HTR-8/SVneo (cell line): ENCODE data around the gene IFNGR1.
"Not testable (repeated sequence)": the region's sequence is repeated elsewhere in the genome, so short reads cannot be mapped to it uniquely, and the experiment has no call there.

Experiments
- DNase-seq: peaks from one replicate; pipeline ENCODE4 v3.0.0; 2011; ENCODE audit warnings: low spot score, mixed read lengths; ENCODE audit not compliant: insufficient read length
- FAIRE-seq: peaks from 2 replicates; lab custom pipeline; 2011; peaks lifted over from hg19 to GRCh38; lab: Jason Lieb, UNC

IFNGR1 gene

DNA sequence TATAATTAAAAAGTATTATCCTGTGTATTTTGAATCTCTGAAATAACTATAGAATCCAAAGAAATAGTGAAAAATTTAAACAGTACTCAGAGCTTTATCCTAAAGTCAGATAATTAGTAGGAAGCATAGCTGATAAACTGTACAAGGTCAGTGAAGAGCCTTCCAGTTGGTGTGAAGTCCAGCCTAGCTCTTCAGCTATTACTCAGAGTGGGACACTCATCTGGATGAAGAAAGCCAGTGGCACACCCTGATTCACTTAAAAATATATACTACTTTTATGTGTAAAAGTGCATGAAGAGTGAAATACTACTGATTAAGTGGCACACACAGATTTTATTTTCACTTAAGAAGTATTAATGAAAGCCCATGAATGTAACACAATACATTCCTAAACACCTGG lies 3.1 kb downstream of the IFNGR1 start:
- no peak for DNase-seq
- FAIRE-seq = no peak

DNA sequence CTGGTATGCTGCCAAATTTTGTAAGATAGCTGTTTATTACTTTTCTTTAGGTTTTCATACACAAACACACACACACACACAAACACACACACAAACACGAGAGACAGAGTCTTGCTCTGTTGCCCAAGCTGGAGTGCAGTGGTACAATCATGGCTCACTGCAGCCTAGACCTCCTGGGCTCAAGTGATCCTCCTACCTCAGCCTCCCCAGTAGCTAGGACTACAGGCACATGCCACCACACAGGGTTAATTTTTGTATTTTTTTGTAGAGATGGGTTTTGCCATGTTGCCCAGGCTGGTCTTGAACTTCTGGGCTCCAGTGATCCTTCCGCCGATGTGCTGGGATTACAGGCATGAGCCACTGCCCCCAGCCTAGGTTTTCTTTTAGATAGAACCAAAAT lies 3.6 kb downstream of the IFNGR1 start:
- not testable (repeated sequence) for FAIRE-seq, DNase-seq

DNA sequence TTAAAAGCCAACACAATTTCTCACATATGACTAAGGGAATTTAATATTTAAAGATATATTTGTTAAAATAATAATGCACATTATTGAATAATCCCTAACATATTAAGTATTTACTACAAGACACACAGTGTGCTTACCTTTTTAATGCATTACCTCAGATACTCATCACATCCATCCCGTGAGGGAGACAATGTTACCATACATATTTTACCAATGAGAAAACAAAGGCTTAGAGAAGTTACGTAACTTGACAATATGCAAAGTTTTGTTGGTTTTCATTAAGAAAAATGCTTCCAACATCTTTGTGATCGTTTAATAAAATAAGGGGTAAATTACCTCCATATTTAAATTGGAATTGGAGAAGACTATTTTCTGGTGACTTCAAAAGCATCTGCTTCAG lies 4.3 kb downstream of the IFNGR1 start:
- FAIRE-seq (no peak), DNase-seq (no peak)

DNA sequence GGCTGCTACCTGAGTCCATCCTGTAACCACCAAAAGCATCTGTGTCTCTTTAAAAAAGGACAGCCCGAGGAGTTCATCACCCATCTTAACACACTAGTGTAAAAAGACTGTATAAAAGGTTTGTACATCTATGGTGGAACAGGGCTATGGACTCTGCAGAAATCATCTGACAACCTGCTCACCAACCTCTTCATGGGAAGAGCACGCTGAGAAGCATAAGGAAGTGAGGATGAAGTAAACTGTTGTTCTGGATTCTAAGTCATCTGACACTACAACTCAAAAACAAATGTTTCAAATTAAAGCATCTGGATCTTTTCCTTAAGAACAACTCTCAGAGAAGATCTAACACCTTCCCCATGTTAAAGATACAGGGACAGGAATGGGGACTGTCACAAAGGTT lies 5.4 kb downstream of the IFNGR1 start:
- no peak for DNase-seq
- no peak for FAIRE-seq

DNA sequence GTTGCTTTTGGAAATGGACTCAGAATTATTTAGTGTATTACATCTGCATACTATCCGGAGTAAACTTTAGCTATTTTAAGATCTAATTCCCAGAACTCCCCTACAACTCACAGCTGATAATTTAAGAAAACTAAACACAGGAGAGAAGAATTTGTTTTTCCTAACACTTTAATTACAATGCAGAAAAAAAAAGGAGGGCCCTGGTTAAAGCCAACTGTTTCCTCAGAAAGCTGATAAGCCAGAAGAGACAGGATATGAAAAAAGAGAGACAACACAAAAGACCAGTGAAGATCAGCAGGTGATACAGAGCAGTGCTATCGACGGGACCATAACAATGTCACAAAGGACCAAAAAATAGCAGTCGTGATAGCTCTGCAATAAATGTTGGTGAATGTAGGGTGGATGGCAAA lies 5.8 kb downstream of the IFNGR1 start:
- no peak for DNase-seq
- no peak for FAIRE-seq

DNA sequence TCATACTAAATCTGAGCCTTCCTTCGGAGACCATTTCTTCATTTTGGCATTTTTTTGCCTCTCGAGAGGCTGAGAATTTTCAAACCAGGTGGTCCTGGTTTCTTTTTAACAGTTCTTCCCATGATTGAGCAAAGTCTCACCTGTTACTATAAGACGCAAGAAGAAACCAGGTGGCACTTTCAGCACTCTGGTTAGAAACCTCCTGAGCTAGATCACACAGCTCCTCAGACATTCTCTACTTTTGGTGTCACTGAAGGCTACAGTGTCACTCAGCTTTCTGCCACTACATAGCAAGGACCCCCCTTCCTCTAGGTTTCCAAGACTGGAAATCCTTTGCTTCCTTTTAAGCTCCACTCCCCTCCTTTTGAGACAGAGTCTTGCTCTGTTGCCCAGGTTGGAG lies 7.3 kb downstream of the IFNGR1 start:
- DNase-seq (no peak), FAIRE-seq (no peak)

DNA sequence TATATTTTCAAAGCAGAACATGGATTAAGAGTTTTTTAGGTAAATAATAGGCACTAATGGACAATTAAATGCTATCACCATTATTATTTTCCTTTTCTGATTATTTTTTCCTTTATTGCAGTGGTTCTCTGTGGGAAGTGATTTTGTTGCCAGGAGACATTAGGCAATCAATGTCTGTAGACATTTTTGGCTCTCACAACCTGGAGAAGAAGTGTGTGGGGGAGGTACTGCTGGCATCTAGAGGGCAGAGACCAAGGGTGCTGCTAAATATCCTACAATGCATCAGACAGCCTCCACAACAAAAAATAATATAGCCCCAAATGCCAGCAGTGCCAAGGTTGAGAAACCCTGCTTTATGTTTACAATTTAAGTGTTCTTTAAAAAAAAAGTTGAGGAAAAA lies 8.3 kb downstream of the IFNGR1 start:
- FAIRE-seq = no peak
- no peak for DNase-seq

DNA sequence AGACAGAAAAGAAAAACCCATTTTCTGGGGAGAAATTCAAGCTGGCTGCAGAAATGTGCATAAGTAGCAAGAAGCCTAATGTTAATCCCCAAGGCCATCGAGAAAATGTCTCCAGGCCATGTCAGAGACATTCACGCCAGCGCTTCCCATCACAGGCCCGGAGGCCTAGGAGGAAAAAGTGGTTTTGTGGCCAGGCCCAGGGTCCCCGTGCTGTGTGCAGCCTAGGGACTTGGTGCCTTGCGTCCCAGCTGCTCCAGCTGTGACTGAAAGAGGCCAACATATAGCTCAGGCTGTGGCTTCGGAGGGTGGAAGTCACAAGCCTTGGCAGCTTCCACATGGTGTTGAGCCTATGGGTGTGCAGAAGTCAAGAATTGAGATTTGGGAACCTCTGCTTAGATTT lies 10.9 kb downstream of the IFNGR1 start:
- DNase-seq (no peak), FAIRE-seq (no peak)

DNA sequence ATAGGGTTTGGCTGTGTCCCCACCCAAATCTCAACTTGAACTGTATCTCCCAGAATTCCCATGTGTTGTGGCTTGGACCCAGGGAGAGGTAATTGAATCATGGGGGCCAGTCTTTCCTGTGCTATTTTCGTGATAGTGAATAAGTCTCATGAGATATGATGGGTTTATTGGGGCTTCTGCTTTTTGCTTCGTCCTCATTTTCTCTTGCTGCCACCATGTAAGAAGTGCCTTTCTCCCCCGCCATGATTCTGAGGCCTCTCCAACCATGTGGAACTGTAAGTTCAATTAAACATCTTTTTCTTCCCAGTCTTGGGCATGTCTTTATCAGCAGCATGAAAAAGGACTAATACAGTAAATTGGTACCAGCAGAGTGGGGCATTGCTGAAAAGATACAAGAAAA lies 11.7 kb downstream of the IFNGR1 start:
- DNase-seq, FAIRE-seq: not testable (repeated sequence)

DNA sequence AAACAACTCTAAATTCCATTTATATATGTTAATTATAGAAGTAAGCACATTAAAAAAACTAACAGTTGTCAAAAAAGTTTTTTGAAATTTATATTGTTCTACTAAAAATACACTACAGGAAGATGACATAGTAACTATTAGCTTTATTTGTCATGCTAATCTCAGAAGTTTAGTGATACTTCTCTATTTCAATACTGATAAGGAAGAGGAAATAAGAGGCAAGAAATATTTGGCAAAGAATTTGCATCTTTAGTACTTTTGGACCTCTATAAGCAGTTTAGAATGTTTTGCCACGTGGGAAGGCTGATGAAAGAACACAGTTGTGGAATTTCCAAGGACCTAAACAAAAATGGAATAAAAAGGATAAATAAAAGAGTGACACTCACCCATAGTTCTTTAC lies 12.6 kb downstream of the IFNGR1 start:
- FAIRE-seq = no peak

DNA sequence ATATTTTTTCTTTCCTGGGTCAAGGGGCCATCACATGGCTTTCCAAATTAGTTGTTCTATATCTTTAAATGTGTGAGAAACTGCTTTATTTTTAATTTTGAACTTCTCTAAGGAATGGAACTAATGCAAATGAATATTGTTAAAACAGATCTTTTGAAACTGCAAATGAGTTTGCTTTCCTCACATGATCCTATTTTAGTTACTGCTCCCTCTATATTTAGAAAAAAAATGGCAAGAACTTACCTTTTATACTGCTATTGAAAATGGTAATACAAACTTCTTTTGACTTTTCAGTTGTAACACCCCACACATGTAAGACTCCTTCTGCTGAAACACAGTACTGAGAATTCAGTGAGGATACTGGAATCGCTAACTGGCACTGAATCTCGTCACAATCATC lies 15.9 kb downstream of the IFNGR1 start:
- no peak for FAIRE-seq
- no peak for DNase-seq

More for the DNA sequence above, 12.6 kb downstream of the IFNGR1 start:
- no peak for DNase-seq

DNA sequence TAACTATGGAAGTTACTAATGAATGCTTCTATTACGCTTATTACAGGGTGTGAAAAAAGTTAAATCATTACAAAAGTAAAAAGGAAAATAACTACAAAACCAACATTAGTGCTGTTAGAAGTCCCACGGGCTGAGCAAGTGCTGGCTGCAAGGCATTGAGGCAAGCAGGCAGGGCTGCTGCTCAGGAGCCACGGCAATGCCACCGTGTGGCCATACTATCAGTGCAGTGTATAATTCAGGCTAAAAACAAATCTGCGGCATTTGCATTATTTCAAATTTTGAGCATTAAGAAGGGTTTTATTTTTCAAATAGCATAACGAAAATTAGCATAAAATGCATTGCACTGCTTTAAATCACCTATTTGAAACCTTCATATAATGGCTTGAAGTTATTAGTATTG lies 17.1 kb downstream of the IFNGR1 start:
- FAIRE-seq (no peak), DNase-seq (no peak)

DNA sequence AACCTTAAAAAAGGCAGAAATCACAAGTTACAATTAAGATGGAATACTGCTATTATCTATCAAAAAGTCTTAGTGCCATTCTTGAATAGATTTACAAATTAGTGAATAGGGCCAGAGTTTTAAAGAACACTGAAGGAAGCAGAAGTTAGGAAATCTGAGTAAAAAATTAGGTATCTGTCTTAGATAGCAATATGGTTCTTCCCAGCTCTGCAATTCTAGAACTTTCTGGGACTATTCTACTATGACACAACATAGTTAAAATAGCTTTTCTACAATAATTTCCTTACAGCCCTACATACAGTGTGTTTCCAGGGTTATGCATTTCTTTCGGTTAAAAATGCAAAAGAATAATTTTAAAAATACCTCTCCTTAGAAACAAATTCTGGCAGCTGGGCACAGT lies 18.2 kb downstream of the IFNGR1 start:
- FAIRE-seq (no peak), DNase-seq (no peak)

DNA sequence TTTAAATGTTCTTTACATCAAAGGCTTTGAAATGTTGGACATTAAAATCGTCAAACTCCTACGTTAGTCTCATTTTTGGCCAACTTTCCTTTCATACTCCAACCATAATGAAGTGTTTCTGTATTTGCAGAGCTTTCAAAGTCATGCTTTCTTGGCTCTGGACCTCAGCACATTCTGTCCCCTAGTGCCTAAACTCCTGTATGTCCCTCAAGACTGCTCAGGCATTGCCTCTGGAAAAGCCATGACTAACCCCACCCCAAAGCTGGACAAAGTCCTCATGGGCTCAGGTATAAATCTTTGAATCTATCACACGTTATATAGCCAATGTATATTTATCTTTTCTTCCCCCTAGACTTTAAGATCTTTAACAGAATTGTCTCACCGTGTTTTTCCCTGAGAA lies 18.9 kb downstream of the IFNGR1 start:
- DNase-seq (no peak), FAIRE-seq (no peak)

DNA sequence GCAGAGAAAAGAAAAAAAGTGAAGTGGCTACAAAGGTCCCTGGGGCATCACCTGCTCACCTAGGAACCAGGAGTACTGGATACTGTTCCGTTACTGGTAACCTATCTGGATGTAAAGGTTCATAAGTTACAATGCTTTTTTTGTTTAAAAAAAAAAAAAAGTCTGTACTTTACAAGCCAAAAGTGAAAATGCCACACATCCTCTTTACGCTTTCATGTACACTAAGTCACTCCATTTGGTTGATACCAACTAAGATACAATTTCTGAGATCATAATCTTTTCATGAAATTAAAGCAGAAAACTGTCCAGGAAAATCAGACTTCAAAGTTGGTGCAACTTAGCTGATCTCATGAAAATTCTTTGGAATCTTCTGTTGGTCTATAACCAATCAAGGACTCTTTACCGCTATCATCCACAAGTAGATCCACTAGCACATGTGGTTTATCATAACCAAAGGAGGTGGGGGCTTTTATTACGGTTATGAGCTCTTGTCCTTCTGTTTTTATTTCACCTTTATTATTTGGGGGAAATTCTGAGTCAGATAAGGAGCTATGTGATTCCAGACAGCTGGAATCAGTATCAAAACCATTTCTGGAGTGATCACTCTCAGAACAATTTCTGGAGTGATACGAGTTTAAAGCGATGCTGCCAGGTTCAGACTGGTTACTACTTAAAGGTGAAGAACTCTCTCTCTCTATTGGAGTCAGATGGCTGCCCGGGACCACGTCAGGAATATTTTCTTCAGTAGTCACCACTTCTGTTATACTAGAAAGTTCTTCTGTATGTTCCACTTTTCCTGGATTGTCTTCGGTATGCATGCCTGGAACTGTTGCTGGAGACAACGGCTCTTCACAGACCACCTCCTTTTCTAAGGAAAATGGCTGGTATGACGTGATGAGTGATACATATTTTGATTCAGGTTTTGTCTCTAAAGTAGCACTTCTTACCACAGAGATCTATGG lies 21.2 kb downstream of the IFNGR1 start:
- DNase-seq (no peak), FAIRE-seq (no peak)

DNA sequence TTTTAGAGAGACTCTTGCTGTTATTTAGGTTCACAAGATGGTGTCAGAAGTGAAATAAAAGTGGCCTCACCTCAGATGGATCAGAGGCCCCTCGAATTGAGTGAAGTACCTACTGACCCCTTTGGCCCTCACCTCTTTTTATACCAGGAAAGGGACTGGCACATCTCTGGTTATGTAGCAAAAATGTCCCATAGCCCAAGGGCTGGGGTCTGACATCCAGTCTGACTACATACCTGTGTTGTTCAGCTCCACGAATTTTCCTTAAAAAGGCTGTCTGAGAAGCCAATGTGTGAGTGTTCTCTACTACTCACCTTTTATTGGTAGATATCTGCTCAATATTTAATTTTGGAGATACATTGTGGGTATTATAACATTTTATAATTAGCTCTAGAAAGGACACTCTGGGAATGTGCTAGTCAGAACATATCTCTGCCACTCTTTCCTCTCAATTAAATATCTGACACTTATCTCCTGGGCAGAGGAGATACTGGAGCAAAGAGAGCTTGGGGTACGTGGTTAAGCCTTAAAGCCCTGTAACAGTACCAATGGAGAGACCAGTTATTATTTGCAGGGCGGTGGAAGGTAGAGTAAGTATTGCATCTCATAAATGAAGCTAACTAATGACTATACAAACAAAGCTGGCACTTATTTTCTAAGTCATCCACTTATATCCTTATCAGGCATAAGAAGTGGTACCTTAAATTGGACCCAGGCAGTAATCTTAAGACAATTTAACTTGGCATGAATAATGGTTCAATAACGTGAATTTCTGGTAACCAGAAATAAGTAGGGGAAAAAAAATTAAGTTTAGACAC lies 25.7 kb downstream of the IFNGR1 start:
- DNase-seq = no peak
- FAIRE-seq = no peak

DNA sequence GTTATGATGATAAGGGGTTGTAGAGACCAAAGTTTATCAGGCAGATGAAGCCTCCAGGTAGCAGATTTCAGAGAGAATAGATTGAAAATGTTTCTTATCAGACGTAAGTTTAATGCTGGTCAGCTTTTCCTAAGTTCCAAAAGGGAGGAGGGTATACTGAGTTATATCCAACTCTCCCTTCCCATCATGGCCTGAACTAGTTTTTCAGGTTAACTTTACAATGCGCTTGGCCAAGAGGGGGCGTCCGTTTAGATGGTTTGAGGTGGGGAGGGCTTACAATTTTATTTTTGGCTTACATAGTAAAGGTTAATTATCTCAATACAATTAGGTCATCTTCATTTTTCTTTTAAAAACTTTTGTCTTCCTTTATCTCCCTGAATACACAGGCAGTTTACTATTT lies 26.4 kb downstream of the IFNGR1 start:
- no peak for FAIRE-seq

DNA sequence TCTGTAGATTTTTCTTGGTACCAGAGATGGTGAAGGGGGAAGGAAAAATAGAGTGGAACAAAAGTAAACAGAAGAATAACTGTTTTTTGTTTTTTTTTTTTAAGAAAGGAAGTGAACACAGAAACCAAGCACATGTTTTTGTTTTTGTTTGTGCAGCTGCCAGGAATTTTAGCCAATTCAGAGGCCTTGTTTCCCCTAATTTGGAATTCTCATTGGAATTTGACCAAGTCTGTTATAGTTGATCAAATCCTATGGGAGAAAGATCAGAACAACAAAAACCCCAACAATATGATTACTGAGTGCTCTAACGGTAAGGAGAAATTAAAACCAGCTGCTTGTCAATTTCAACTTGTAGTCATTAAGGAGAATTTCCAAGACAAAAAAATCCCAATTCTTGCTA lies 27.5 kb downstream of the IFNGR1 start:
- no peak for DNase-seq
- FAIRE-seq = no peak

More for the DNA sequence above, 26.4 kb downstream of the IFNGR1 start:
- no peak for DNase-seq

DNA sequence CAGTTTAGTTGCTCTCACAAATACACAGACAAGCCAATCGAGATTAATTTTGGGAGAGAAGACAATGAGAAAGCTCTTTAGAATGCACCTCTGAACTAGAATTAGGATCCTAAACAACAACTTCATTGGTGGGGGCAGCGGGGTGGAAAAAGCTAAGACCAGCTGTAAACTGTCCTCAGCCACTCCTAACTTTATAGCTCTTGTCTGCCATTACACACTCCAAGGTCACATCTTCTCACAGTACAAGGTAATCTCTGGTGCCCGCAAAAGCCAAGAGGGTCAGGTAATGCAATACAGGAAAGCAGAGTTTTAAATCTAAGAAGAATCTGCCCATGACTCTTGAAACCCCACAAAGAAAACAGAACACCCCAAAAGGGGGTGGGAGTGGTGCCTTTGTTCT lies 27.9 kb downstream of the IFNGR1 start:
- DNase-seq (no peak), FAIRE-seq (no peak)

DNA sequence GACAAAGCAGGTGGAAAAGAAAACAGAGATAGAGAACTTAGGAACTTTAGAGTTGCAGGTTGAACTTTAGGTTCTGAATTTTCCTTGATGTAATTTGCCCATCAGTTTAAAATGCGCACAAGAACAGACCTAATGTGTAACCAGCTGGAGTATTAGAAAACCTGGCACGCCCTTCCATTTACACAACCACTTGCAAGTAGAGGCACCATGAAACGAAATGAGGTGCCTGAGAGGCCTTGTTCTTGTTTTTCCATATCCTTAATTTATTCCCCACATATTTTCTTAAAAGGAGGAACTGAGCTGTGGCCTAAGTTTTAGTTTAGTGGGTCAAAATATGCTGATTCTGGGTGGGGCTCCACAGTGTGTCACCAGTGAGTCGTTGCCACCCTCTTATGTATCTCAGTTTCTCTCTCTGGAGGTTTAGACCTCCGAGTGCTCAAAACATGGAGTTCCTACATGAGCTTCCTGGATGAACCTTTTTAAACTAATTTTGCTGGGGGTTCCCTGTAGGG lies 28.5 kb downstream of the IFNGR1 start:
- FAIRE-seq (no peak), DNase-seq (no peak)

DNA sequence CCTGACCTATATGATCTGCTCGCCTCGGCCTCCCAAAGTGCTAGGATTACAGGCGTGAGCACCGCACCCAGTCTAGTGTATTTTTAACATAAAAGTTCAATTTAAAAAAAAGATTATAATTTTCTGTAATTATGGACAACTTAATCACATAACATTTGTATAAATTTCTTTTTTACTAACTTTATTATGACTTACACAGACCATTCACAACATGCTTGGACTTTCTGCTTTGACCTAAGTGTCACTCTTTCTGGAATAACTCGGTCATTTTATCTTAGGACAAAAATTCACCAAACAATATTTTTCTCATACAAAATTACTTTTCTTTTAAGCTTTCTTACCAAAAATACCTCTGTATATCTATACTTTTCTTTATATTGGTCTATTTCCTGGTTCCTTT lies 30.3 kb downstream of the IFNGR1 start:
- FAIRE-seq (no peak), DNase-seq (no peak)
